HepG2 (cell line): ENCODE results near the gene NRGN. TPM values are rescaled to one million over a fixed set of nuclear protein-coding genes. Genes with fewer than 3 reads are reported as not detected.

Source experiments
- BRCA1 ChIP-seq: sonication (generic); formaldehyde crosslinking; IDR thresholded peaks from 2 replicates; pipeline ENCODE4 v1.4.0; 2020; ENCODE audit warnings: missing genetic modification reagents
- CHD4 ChIP-seq: fragments of 200-600 bp; sonication (generic); IDR thresholded peaks from 2 replicates; pipeline ENCODE4 v1.7.0; 2017; ENCODE audit warnings: mild to moderate bottlenecking, low read length, borderline replicate concordance
- FOXK1 ChIP-seq: sonication (generic); formaldehyde crosslinking; IDR thresholded peaks from 2 replicates; pipeline ENCODE4 v1.4.0; 2020; ENCODE audit warnings: low read depth, missing genetic modification reagents, borderline replicate concordance
- HNRNPH1 ChIP-seq: fragments of 200-400 bp; formaldehyde crosslinking; optimal IDR thresholded peaks from 2 replicates; pipeline ENCODE3; 2017; ENCODE audit warnings: mild to moderate bottlenecking, low read depth, low read length
- MYNN ChIP-seq: sonication (generic); formaldehyde crosslinking; IDR thresholded peaks from 2 replicates; pipeline ENCODE4 v1.4.0; 2020; ENCODE audit warnings: mild to moderate bottlenecking, low read depth, missing genetic modification reagents
- PRDM4 ChIP-seq: sonication (generic); formaldehyde crosslinking; IDR thresholded peaks from 2 replicates; pipeline ENCODE4 v1.9.0; 2021; ENCODE audit warnings: missing genetic modification reagents, borderline replicate concordance
- PRPF4 ChIP-seq: fragments of 200-400 bp; formaldehyde crosslinking; IDR thresholded peaks from 2 replicates; pipeline ENCODE4 v1.6.1; 2016; ENCODE audit warnings: low read length, low read depth; ENCODE audit not compliant: poor library complexity, severe bottlenecking
- RARA ChIP-seq: IDR thresholded peaks from 2 replicates; pipeline ENCODE4 v1.6.1; 2016; ENCODE audit warnings: missing genetic modification reagents, missing compliant biosample characterization
- RXRA ChIP-seq: sonication (generic); formaldehyde crosslinking; IDR thresholded peaks from 2 replicates; pipeline ENCODE4 v1.5.1; 2020; ENCODE audit warnings: missing genetic modification reagents
- SPEN ChIP-seq: sonication (generic); formaldehyde crosslinking; IDR thresholded peaks from 2 replicates; pipeline ENCODE4 v1.5.1; 2020; ENCODE audit warnings: low read depth, mild to moderate bottlenecking, missing genetic modification reagents
- SRSF1 ChIP-seq: fragments of 200-400 bp; formaldehyde crosslinking; optimal IDR thresholded peaks from 2 replicates; pipeline ENCODE3; 2017; ENCODE audit warnings: mild to moderate bottlenecking, low read depth, low read length, moderate library complexity
- TBX2 ChIP-seq: sonication (generic); formaldehyde crosslinking; IDR thresholded peaks from 2 replicates; pipeline ENCODE4 v1.5.0; 2020; ENCODE audit warnings: missing genetic modification reagents, mild to moderate bottlenecking, borderline replicate concordance
- UBTF ChIP-seq: sonication (generic); formaldehyde crosslinking; IDR thresholded peaks from 2 replicates; pipeline ENCODE4 v1.4.0; 2020; ENCODE audit warnings: mild to moderate bottlenecking, missing genetic modification reagents
- ZFP36 ChIP-seq: fragments of 150-350 bp; IDR thresholded peaks from 2 replicates; pipeline ENCODE4 v1.6.1; 2018; ENCODE audit warnings: borderline replicate concordance, low read length, low read depth; ENCODE audit not compliant: partially characterized antibody
- ZFP62 ChIP-seq: sonication (generic); formaldehyde crosslinking; IDR thresholded peaks from 2 replicates; pipeline ENCODE4 v1.4.0; 2020; ENCODE audit warnings: missing genetic modification reagents
- ZFP82 ChIP-seq: sonication (generic); formaldehyde crosslinking; IDR thresholded peaks from 2 replicates; pipeline ENCODE4 v1.5.1; 2020; ENCODE audit warnings: mild to moderate bottlenecking, missing genetic modification reagents, borderline replicate concordance
- ZNF225 ChIP-seq: sonication (generic); formaldehyde crosslinking; IDR thresholded peaks from 2 replicates; pipeline ENCODE4 v1.4.0; 2020; ENCODE audit warnings: mild to moderate bottlenecking, missing genetic modification reagents
- ZNF331 ChIP-seq: sonication (generic); formaldehyde crosslinking; IDR thresholded peaks from 2 replicates; pipeline ENCODE4 v1.4.0; 2020; ENCODE audit warnings: missing genetic modification reagents
- ZNF451 ChIP-seq: sonication (generic); formaldehyde crosslinking; IDR thresholded peaks from 2 replicates; pipeline ENCODE4 v1.5.0; 2020; ENCODE audit warnings: mild to moderate bottlenecking, missing genetic modification reagents
- ZNF766 ChIP-seq: sonication (generic); formaldehyde crosslinking; IDR thresholded peaks from 2 replicates; pipeline ENCODE4 v1.5.0; 2020; ENCODE audit warnings: missing genetic modification reagents, borderline replicate concordance
- ZSCAN12 ChIP-seq: sonication (generic); formaldehyde crosslinking; IDR thresholded peaks from 2 replicates; pipeline ENCODE4 v1.9.0; 2021; ENCODE audit warnings: mild to moderate bottlenecking, missing genetic modification reagents
- polyA plus RNA-seq, 8 experiments: library from polyadenylated mRNA; depleted of rRNA in 3 of 8; stranded (reverse) in 7 of 8; unstranded in 1 of 8; fragments of >200 nt; fragmentation: Illumina TruSeq in 4 of 8; extraction: Trizol in 4 of 8; gene quantifications; 2 replicates each; pipeline versions ENCODE4 v1.2.1 to v1.2.3, GENCODE V29; 2011 to 2016; ENCODE audit warnings: low read depth in 4 of 8, missing spikeins in 1 of 8, mixed read lengths in 1 of 8; ENCODE audit not compliant: insufficient read depth in 1 of 8
- total RNA-seq, 5 experiments: library from RNA; depleted of rRNA; stranded (reverse); fragments of >200 nt; fragmentation: Illumina TruSeq; extraction: Trizol; gene quantifications; 2 replicates each; pipeline ENCODE4 v1.2.3, GENCODE V29; 2016; ENCODE audit warnings: low read depth in 1 of 5
- TF ChIP-seq, protein P1 (sequence below): sonication (generic); formaldehyde crosslinking; conservative IDR thresholded peaks from 2 replicates; pipeline ENCODE4 v1.4.0; 2020; ENCODE audit warnings: missing genetic modification reagents
- TF ChIP-seq, protein P2 (sequence below): sonication (generic); formaldehyde crosslinking; IDR thresholded peaks from 2 replicates; pipeline ENCODE4 v1.8.1; 2023; ENCODE audit warnings: mild to moderate bottlenecking, moderate library complexity, missing genetic modification reagents

The NRGN gene
- total and polyA plus RNA-seq, 2 of the 13 experiments (the other 11 are each of a cell fraction or from before 2014, with no cell fraction given) = 0.22 TPM; not detected in 1

- peak; percentile 40; the same call in 1 of the 2 replicates for TF ChIP-seq UBTF (CRISPR knock-in tag)
- TF ChIP-seq ZNF766 (CRISPR knock-in tag) = no peak
- peak; percentile 69 for TF ChIP-seq RARA (CRISPR knock-in tag)
- TF ChIP-seq BRCA1 (CRISPR knock-in tag) = no peak
- no peak for TF ChIP-seq FOXK1
- TF ChIP-seq, protein P1, sequence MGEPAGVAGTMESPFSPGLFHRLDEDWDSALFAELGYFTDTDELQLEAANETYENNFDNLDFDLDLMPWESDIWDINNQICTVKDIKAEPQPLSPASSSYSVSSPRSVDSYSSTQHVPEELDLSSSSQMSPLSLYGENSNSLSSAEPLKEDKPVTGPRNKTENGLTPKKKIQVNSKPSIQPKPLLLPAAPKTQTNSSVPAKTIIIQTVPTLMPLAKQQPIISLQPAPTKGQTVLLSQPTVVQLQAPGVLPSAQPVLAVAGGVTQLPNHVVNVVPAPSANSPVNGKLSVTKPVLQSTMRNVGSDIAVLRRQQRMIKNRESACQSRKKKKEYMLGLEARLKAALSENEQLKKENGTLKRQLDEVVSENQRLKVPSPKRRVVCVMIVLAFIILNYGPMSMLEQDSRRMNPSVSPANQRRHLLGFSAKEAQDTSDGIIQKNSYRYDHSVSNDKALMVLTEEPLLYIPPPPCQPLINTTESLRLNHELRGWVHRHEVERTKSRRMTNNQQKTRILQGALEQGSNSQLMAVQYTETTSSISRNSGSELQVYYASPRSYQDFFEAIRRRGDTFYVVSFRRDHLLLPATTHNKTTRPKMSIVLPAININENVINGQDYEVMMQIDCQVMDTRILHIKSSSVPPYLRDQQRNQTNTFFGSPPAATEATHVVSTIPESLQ (CRISPR knock-in tag) = no peak
- TF ChIP-seq ZFP36 = no peak
- no peak for TF ChIP-seq ZSCAN12 (CRISPR knock-in tag)
- TF ChIP-seq TBX2 = peak; percentile 65
- peak; percentile 55; the same call in 1 of the 2 replicates for TF ChIP-seq RXRA (CRISPR knock-in tag)
- no peak for TF ChIP-seq CHD4
- no peak for TF ChIP-seq ZNF225 (CRISPR knock-in tag)
- no peak for TF ChIP-seq PRPF4
- TF ChIP-seq PRDM4 (CRISPR knock-in tag) = no peak
- TF ChIP-seq ZNF451 = no peak
- TF ChIP-seq ZFP62 (CRISPR knock-in tag) = no peak
- peak; percentile 42 for TF ChIP-seq SRSF1
- TF ChIP-seq SPEN (CRISPR knock-in tag) = no peak
- TF ChIP-seq ZFP82 (CRISPR knock-in tag) = no peak
- no peak for TF ChIP-seq HNRNPH1
- TF ChIP-seq ZNF331 (CRISPR knock-in tag) = 0 out of 2 replicates have a peak, but pooled peaks have one; percentile 27
- TF ChIP-seq, protein P2, sequence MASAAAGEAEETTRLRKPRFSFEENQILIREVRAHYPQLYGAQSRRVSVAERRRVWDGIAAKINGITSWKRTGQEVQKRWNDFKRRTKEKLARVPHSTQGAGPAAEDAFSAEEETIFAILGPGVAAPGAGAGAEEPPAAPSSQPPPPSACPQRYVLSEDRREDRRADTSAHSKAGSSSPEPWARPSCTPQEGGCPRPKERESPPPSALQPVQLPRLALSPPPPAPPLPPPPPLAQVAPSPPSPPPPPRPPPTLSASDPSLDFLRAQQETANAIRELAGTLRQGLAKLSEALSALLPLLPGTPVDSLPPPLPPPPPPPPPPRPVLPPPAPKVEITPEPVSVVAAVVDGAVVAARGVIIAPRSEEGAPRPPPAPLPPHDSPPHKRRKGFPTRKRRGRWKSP (CRISPR knock-in tag) = no peak
- TF ChIP-seq MYNN = no peak
These were observed 12.2 kb downstream of the NRGN start, which contains the start of gene VSIG2 (continued) for GRCh38 chr11:124751741-124752470.
